H9 (cell line): Measurements from ENCODE around the gene ACTN2. TPM values are rescaled to one million over a fixed set of nuclear protein-coding genes. Genes with fewer than 3 reads are reported as not detected.

Source experiments
- DNase-seq: peaks from one replicate; pipeline ENCODE4 v3.0.0-alpha.2; 2017
- H2AFZ ChIP-seq: one replicate; pipeline ENCODE4 v1.6.1; 2013; ENCODE audit warnings: mild to moderate bottlenecking, low read length, control low read depth, moderate library complexity
- H2AK5ac ChIP-seq: 2 replicates; pipeline ENCODE4 v1.6.1; 2013; ENCODE audit warnings: low read length, control low read depth, mixed read lengths; ENCODE audit not compliant: insufficient read length
- H2BK120ac ChIP-seq: one replicate; pipeline ENCODE4 v1.6.1; 2013; ENCODE audit warnings: low read depth, mild to moderate bottlenecking, low read length, control low read depth, inconsistent platforms; ENCODE audit not compliant: poor library complexity, severe bottlenecking
- H2BK12ac ChIP-seq: 2 replicates; pipeline ENCODE4 v1.6.1; 2013; ENCODE audit warnings: low read length, control low read depth, mixed read lengths, low read depth; ENCODE audit not compliant: insufficient read length
- H2BK15ac ChIP-seq: 2 replicates; pipeline ENCODE4 v1.6.1; 2013; ENCODE audit warnings: low read depth, low read length, control low read depth
- H2BK20ac ChIP-seq: one replicate; pipeline ENCODE4 v1.6.1; 2013; ENCODE audit warnings: low read depth, mild to moderate bottlenecking, low read length, control low read depth, inconsistent platforms; ENCODE audit not compliant: poor library complexity, severe bottlenecking
- H2BK5ac ChIP-seq: 2 replicates; pipeline ENCODE4 v1.6.1; 2013; ENCODE audit warnings: low read length, control low read depth, mixed read lengths; ENCODE audit not compliant: insufficient read length
- H3K14ac ChIP-seq: 2 replicates; pipeline ENCODE4 v1.6.1; 2013; ENCODE audit warnings: low read length, control low read depth; ENCODE audit not compliant: insufficient read depth
- H3K18ac ChIP-seq: 2 replicates; pipeline ENCODE4 v1.6.1; 2013; ENCODE audit warnings: low read depth, mild to moderate bottlenecking, mixed read lengths, low read length, control low read depth; ENCODE audit not compliant: insufficient read length
- H3K23ac ChIP-seq: 2 replicates; pipeline ENCODE4 v1.6.1; 2013; ENCODE audit warnings: low read length, control low read depth, mixed read lengths, low read depth; ENCODE audit not compliant: insufficient read length
- H3K23me2 ChIP-seq: 2 replicates; pipeline ENCODE4 v1.6.1; 2013; ENCODE audit warnings: low read depth, mild to moderate bottlenecking, mixed read lengths, low read length, control low read depth; ENCODE audit not compliant: insufficient read length, poor library complexity, severe bottlenecking
- H3K27ac ChIP-seq: 2 replicates; pipeline ENCODE4 v1.5.1; 2013; ENCODE audit warnings: low read length, control low read depth, mixed read lengths, low read depth; ENCODE audit not compliant: insufficient read length
- H3K27me3 ChIP-seq: 2 replicates; pipeline ENCODE4 v1.6.1; 2013; ENCODE audit warnings: low read length, control low read depth, inconsistent platforms; ENCODE audit not compliant: insufficient read depth
- H3K4ac ChIP-seq: 2 replicates; pipeline ENCODE4 v1.6.1; 2013; ENCODE audit warnings: low read depth, mild to moderate bottlenecking, control low read depth, inconsistent platforms, low read length, moderate library complexity
- H3K4me1 ChIP-seq: 2 replicates; pipeline ENCODE4 v1.6.1; 2013; ENCODE audit warnings: low read length, control low read depth, inconsistent platforms; ENCODE audit not compliant: insufficient read depth
- H3K4me2 ChIP-seq: 2 replicates; pipeline ENCODE4 v1.6.1; 2013; ENCODE audit warnings: low read length, control low read depth, mixed read lengths; ENCODE audit not compliant: insufficient read length, insufficient read depth
- H3K56ac ChIP-seq: 2 replicates; pipeline ENCODE4 v1.6.1; 2013; ENCODE audit warnings: low read depth, mild to moderate bottlenecking, mixed read lengths, low read length, control low read depth; ENCODE audit not compliant: insufficient read length
- H3K79me1 ChIP-seq: 2 replicates; pipeline ENCODE4 v1.6.1; 2013; ENCODE audit warnings: low read depth, mild to moderate bottlenecking, moderate library complexity, low read length, control low read depth, inconsistent platforms; ENCODE audit not compliant: insufficient read depth, poor library complexity, severe bottlenecking
- H3K79me2 ChIP-seq: 2 replicates; pipeline ENCODE4 v1.6.1; 2013; ENCODE audit warnings: low read length, control low read depth, inconsistent platforms; ENCODE audit not compliant: insufficient read depth
- H3K9ac ChIP-seq: 2 replicates; pipeline ENCODE4 v1.6.1; 2013; ENCODE audit warnings: low read length, control low read depth, mixed read lengths; ENCODE audit not compliant: insufficient read length; ENCODE audit errors: extremely low read depth
- H3K9me3 ChIP-seq: one replicate; pipeline ENCODE4 v1.6.1; 2013; ENCODE audit warnings: low read depth, low read length, inconsistent platforms; ENCODE audit not compliant: control insufficient read depth
- H3T11ph ChIP-seq: one replicate; pipeline ENCODE4 v1.6.1; 2013; ENCODE audit warnings: mild to moderate bottlenecking, low read length, control low read depth, inconsistent platforms
- H4K20me1 ChIP-seq: one replicate; pipeline ENCODE4 v1.6.1; 2013; ENCODE audit not compliant: control insufficient read depth, insufficient read length, insufficient read depth
- H4K5ac ChIP-seq: 2 replicates; pipeline ENCODE4 v1.6.1; 2013; ENCODE audit warnings: low read depth, mild to moderate bottlenecking, mixed read lengths, low read length, control low read depth; ENCODE audit not compliant: insufficient read length
- H4K8ac ChIP-seq: replicated peaks from 2 replicates; pipeline ENCODE4 v1.6.1; 2013; ENCODE audit warnings: low read length, control low read depth, mixed read lengths, low read depth; ENCODE audit not compliant: insufficient read length
- H4K91ac ChIP-seq: 2 replicates; pipeline ENCODE4 v1.6.1; 2013; ENCODE audit warnings: low read depth, mild to moderate bottlenecking, moderate library complexity, mixed read lengths, low read length, control low read depth; ENCODE audit not compliant: insufficient read length
- H3K27ac Mint-ChIP-seq, 3 experiments: 2 replicates in 2 of 3; 3 replicates in 1 of 3; pipeline ENCODE4 v1.8.0; 2020 to 2021; ENCODE audit warnings: mixed read lengths in 3 of 3, mild to moderate bottlenecking in 1 of 3, moderate library complexity in 1 of 3
- H3K27me3 Mint-ChIP-seq: 2 replicates; pipeline ENCODE4 v1.8.0; 2021; ENCODE audit warnings: low read depth, mild to moderate bottlenecking, moderate library complexity, mixed read lengths
- H3K36me3 Mint-ChIP-seq, 3 experiments: 2 replicates in 2 of 3; 3 replicates in 1 of 3; pipeline ENCODE4 v1.8.0; 2020 to 2021; ENCODE audit warnings: low read depth in 3 of 3, mixed read lengths in 3 of 3; ENCODE audit not compliant: insufficient read depth in 1 of 3
- H3K4me1 Mint-ChIP-seq, 2 experiments: 2 replicates each; pipeline ENCODE4 v1.8.0; 2020; ENCODE audit warnings: mixed read lengths in 2 of 2
- H3K4me3 Mint-ChIP-seq, 2 experiments: 2 replicates in 1 of 2; 3 replicates in 1 of 2; pipeline ENCODE4 v1.8.0; 2020 to 2021; ENCODE audit warnings: mild to moderate bottlenecking in 2 of 2, mixed read lengths in 2 of 2, moderate library complexity in 1 of 2
- H3K9me3 Mint-ChIP-seq, 2 experiments: 2 replicates in 1 of 2; 3 replicates in 1 of 2; pipeline ENCODE4 v1.8.0; 2020; ENCODE audit warnings: mild to moderate bottlenecking in 2 of 2, mixed read lengths in 2 of 2, moderate library complexity in 1 of 2
- WGBS: extraction: QIAGEN DNeasy Blood & Tissue Kit; methylation state at CpG from one replicate; pipeline ENCODE4 v1.1.7; 2013; ENCODE audit warnings: missing lambda C conversion rate, low lambda C conversion rate, mixed read lengths; ENCODE audit not compliant: insufficient read length; ENCODE audit errors: extremely low coverage; 5-methylcytosine and 5-hydroxymethylcytosine counted together
- total RNA-seq: library from RNA; stranded (reverse); gene quantifications from 2 replicates; pipeline ENCODE4 v1.2.1, GENCODE V29; 2021
- TF ChIP-seq, protein P1 (sequence below): fragments of 200-600 bp; sonication (generic); conservative IDR thresholded peaks from 3 replicates; pipeline ENCODE4 v1.8.0; 2021; ENCODE audit warnings: antibody characterized with exemption, mild to moderate bottlenecking

The ACTN2 gene
- total RNA-seq, 1 experiment from 2014 or later: 2.3 TPM

DNA sequence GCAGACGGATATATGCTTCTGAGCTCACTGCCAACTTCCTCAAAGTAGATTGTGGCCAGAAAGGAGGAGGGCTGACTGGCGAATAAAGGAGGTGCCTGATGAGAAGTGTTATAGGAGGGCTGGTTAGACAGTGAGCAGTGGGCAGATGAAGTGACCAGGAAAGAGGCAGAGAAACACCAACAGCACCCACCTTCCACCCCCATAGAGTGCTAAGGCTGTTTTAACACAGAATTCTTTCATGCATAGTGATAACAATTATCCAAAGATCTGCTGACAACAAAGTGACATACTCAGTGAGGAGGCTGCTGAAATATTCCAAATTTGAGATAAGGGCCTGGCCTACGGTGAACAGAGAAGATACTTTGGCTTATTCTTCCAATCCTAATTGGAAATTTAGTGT lies 87.6 kb downstream of the ACTN2 start:
- no peaks in the 10 kb centered on the region for H3K4me1 Mint-ChIP-seq

More for the DNA sequence above, 87.6 kb downstream of the ACTN2 start:
- Histone ChIP-seq H3K23ac (no peak overlapping the region), H2AFZ (no peak overlapping the region), H3K14ac (no peak overlapping the region), H3K18ac (no peak overlapping the region), H3K23me2 (no peaks in the 10 kb centered on the region), H3K79me1 (no peaks in the 10 kb centered on the region), H3T11ph (no peak overlapping the region), H3K4ac (no peak overlapping the region), H4K8ac (no peak overlapping the region), H3K27me3 (no peaks in the 10 kb centered on the region), H4K91ac (no peak overlapping the region), H3K4me1 (no peaks in the 10 kb centered on the region), H3K4me2 (no peak overlapping the region), H4K20me1 (no peaks in the 10 kb centered on the region), H2AK5ac (no peak overlapping the region), H3K56ac (no peak overlapping the region), H4K5ac (no peak overlapping the region), H2BK20ac (no peak overlapping the region), H3K27ac (no peak overlapping the region), H2BK15ac (no peak overlapping the region), H3K79me2 (no peaks in the 10 kb centered on the region), H3K9me3 (no peaks in the 10 kb centered on the region), H2BK12ac (no peak overlapping the region), H2BK120ac (no peak overlapping the region), H3K9ac (no peak overlapping the region), H2BK5ac (no peak overlapping the region)
- Mint-ChIP-seq H3K9me3 (peaks cover 11 to 12% of the 10 kb centered on the region in 2 experiments; a peak in 4 of 5 replicates), H3K27ac (no peak overlapping the region), H3K4me3 (no peak overlapping the region), H3K27me3 (peaks cover 2% of the 10 kb centered on the region; the same call in 1 of the 2 replicates), H3K36me3 (peaks cover 0 to 9% (median 2%) of the 10 kb centered on the region in 3 experiments; a peak in 4 of 7 replicates)
- WGBS: no CpG with 5 or more reads among the region's 3 CpGs
- no peak for DNase-seq
- TF ChIP-seq, protein P1, sequence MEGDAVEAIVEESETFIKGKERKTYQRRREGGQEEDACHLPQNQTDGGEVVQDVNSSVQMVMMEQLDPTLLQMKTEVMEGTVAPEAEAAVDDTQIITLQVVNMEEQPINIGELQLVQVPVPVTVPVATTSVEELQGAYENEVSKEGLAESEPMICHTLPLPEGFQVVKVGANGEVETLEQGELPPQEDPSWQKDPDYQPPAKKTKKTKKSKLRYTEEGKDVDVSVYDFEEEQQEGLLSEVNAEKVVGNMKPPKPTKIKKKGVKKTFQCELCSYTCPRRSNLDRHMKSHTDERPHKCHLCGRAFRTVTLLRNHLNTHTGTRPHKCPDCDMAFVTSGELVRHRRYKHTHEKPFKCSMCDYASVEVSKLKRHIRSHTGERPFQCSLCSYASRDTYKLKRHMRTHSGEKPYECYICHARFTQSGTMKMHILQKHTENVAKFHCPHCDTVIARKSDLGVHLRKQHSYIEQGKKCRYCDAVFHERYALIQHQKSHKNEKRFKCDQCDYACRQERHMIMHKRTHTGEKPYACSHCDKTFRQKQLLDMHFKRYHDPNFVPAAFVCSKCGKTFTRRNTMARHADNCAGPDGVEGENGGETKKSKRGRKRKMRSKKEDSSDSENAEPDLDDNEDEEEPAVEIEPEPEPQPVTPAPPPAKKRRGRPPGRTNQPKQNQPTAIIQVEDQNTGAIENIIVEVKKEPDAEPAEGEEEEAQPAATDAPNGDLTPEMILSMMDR: no peak
